Coronary artery (tissue), 2 donors: ENCODE data around the gene CHD5.

ENCODE experiments used
- DNase-seq: peaks from one replicate; pipeline ENCODE4 v3.0.0-alpha.2; 2017; ENCODE audit warnings: low spot score
- H3K27ac ChIP-seq, 2 donors: fragments of 200-600 bp; sonication (generic); one replicate each; pipeline ENCODE4 v1.5.1; 2016 to 2019
- H3K4me3 ChIP-seq: fragments of 200-600 bp; sonication (generic); 2 replicates; pipeline ENCODE4 v1.5.1; 2016; ENCODE audit warnings: mild to moderate bottlenecking, moderate library complexity
- CTCF ChIP-seq: fragments of 200-600 bp; sonication (generic); IDR thresholded peaks from one replicate; pipeline ENCODE4 v1.5.1; 2019; ENCODE audit warnings: antibody characterized with exemption

Gene CHD5

GRCh38 chr1:6074192-6074901 lies 105.8 kb downstream of the CHD5 start:
- DNase-seq, result no peak
- Histone ChIP-seq H3K4me3 (no peak overlapping the region), H3K27ac (no peak overlapping the region)
- TF ChIP-seq CTCF, result no peak

- no peak for DNase-seq
- Histone ChIP-seq H3K27ac (no peak overlapping the region), H3K4me3 (no peak overlapping the region)
- no peak for TF ChIP-seq CTCF
These were observed 106.6 kb downstream of the CHD5 start for GRCh38 chr1:6073480-6074053.

- no peak for TF ChIP-seq CTCF
- no peak for DNase-seq
- H3K4me3 ChIP-seq, result no peak overlapping the region
- H3K27ac ChIP-seq, result no peak overlapping the region
These were observed 107.2 kb downstream of the CHD5 start for GRCh38 chr1:6072774-6073479.

- no peak overlapping the region for H3K27ac ChIP-seq
- no peak overlapping the region for H3K4me3 ChIP-seq
- DNase-seq, result no peak
- no peak for TF ChIP-seq CTCF
These were observed 108.9 kb downstream of the CHD5 start for GRCh38 chr1:6071219-6071618.

- H3K27ac ChIP-seq, result no peak overlapping the region
- no peak for DNase-seq
- H3K4me3 ChIP-seq, result no peak overlapping the region
- TF ChIP-seq CTCF, result no peak
These were observed 109.6 kb downstream of the CHD5 start for GRCh38 chr1:6070450-6070974.

GRCh38 chr1:6069573-6069972 lies 110.5 kb downstream of the CHD5 start:
- Histone ChIP-seq H3K4me3 (no peak overlapping the region), H3K27ac (no peak overlapping the region)
- TF ChIP-seq CTCF, result no peak
- DNase-seq, result no peak
